Coronary artery (tissue), 2 donors: Measurements from ENCODE around the gene AKR7A2.

ENCODE experiments used
- DNase-seq: peaks from one replicate; pipeline ENCODE4 v3.0.0-alpha.2; 2017; ENCODE audit warnings: low spot score
- H3K27ac ChIP-seq, 2 donors: fragments of 200-600 bp; sonication (generic); one replicate each; pipeline ENCODE4 v1.5.1; 2016 to 2019
- H3K4me3 ChIP-seq: fragments of 200-600 bp; sonication (generic); 2 replicates; pipeline ENCODE4 v1.5.1; 2016; ENCODE audit warnings: mild to moderate bottlenecking, moderate library complexity
- TF ChIP-seq, protein P1 (sequence below): fragments of 200-600 bp; sonication (generic); IDR thresholded peaks from one replicate; pipeline ENCODE4 v1.5.1; 2019; ENCODE audit warnings: antibody characterized with exemption

Gene AKR7A2

DNA sequence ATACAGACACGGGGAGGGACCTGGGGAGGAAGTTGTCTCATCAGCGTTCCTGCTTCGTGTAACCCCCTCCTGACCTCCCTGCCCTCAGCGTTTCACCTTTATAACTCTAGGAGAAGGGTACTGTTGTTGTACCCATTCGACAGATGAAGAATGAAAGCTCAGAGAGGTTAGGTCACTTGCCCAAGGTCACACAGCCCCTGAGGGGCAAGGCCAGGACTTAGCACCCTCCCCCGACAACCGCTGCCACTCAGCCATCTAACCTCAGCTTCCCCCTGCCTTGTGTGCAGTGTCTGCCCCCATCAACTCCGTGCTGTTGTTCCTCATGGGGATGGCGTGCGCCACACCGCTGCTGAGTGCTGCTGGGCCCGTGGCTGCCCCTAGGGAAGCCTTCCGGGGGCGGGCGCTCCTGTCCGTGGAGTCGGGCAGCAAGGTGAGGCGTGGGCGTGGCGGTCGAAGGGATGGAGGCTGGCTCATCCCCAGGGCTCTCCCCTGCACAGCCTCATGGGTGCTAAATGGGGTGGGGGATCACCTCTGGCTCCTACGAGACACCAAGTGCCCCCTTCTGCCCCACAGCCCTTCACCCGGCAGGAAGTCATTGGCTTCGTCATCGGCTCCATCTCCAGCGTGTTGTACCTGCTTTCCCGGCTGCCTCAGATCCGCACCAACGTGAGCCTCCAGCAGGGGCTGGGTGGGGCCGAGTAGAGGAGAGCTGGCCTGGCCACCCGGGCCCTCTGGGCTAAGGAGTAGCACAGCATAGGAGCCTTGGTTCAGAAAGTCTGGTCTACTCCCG lies 14.2 kb upstream of the AKR7A2 start:
- H3K4me3 ChIP-seq, result no peak overlapping the region
- H3K27ac ChIP-seq, result no peak overlapping the region
- no peak for DNase-seq
- TF ChIP-seq, protein P1, sequence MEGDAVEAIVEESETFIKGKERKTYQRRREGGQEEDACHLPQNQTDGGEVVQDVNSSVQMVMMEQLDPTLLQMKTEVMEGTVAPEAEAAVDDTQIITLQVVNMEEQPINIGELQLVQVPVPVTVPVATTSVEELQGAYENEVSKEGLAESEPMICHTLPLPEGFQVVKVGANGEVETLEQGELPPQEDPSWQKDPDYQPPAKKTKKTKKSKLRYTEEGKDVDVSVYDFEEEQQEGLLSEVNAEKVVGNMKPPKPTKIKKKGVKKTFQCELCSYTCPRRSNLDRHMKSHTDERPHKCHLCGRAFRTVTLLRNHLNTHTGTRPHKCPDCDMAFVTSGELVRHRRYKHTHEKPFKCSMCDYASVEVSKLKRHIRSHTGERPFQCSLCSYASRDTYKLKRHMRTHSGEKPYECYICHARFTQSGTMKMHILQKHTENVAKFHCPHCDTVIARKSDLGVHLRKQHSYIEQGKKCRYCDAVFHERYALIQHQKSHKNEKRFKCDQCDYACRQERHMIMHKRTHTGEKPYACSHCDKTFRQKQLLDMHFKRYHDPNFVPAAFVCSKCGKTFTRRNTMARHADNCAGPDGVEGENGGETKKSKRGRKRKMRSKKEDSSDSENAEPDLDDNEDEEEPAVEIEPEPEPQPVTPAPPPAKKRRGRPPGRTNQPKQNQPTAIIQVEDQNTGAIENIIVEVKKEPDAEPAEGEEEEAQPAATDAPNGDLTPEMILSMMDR, result no peak

- Histone ChIP-seq H3K27ac (no peak overlapping the region), H3K4me3 (no peak overlapping the region)
- TF ChIP-seq, protein P1, result no peak
- DNase-seq, result no peak
These were observed 13.5 kb upstream of the AKR7A2 start for GRCh38 chr1:19325368-19325957.

GRCh38 chr1:19324665-19324990 lies 12.7 kb upstream of the AKR7A2 start:
- Histone ChIP-seq H3K27ac (no peak overlapping the region), H3K4me3 (no peak overlapping the region)
- no peak for DNase-seq
- TF ChIP-seq, protein P1, result no peak

GRCh38 chr1:19323987-19324664 lies 12.2 kb upstream of the AKR7A2 start:
- no peak for DNase-seq
- TF ChIP-seq, protein P1, result no peak
- Histone ChIP-seq H3K27ac (no peak overlapping the region), H3K4me3 (no peak overlapping the region)

GRCh38 chr1:19322481-19322880 lies 10.5 kb upstream of the AKR7A2 start:
- DNase-seq, result no peak
- Histone ChIP-seq H3K4me3 (no peak overlapping the region), H3K27ac (no peak overlapping the region)
- TF ChIP-seq, protein P1, result no peak

GRCh38 chr1:19321071-19321470 lies 9.1 kb upstream of the AKR7A2 start:
- TF ChIP-seq, protein P1, result no peak
- DNase-seq, result no peak
- H3K27ac ChIP-seq, result no peak overlapping the region
- H3K4me3 ChIP-seq, result no peak overlapping the region

GRCh38 chr1:19319196-19319595 lies 7.3 kb upstream of the AKR7A2 start:
- TF ChIP-seq, protein P1, result no peak
- no peak for DNase-seq
- H3K4me3 ChIP-seq, result no peak overlapping the region
- no peak overlapping the region for H3K27ac ChIP-seq
